HG03442 (cell line): ENCODE data around the gene HEXIM1.
A peak's percentile ranks its signal among the peaks of the same experiment; 100 is the strongest.

ENCODE experiments used
- ATAC-seq: cut with Tn5 transposase; IDR thresholded peaks from one replicate; pipeline ENCODE4 v1.9.1; 2021; ENCODE audit warnings: mild to moderate bottlenecking, moderate library complexity; ENCODE audit not compliant: unreplicated experiment

HEXIM1 gene

DNA sequence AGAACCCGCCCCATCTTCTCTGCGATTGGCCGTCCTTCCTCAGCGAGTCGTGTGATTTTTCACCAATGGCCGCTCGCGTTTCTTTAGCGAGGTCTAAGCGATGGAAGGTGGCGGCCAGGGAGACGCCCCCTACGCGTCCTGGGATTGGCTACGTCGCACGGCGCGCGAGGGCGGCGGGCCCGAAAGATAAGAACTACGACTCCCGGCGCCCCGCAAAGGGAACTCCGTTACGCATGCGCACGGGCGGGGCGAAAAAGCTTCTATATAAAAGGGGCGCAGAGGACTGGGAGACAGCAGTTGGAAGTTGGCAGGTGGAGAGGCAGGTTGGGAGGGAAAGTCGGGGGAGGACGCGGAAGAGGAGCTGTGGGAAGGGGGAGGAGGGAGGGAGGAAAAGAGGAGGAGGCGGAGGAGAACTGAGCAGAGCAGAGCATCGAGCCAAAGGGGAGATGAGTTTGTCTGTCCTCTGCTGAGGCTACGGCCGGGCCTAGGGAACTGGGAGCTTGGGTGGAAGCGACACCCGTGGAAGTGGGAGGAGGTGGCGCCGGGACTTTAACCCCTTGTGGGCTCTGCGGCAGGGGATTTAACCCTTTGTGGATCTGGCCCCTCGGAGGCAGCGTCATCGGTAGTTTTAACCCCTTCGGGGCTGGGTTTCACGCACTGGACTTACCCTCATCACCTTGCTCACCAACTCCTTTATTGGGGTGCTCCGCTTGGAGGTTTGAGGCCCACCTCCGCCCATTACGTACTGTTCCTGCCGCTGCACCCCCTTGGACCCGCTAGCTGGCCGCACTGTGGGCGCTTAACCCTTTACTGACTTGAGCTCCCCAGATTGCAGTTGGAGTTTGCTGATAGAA, at the start of gene HEXIM1:
Gene HEXIM1, plus strand, starts transcription at position 293 of the 854 bp plus-strand sequence. CDS start 716 bp downstream, outside the sequence.
- peak; percentile 68 for ATAC-seq

GRCh38 chr17:45098869-45099616, 49.2 kb upstream of the HEXIM1 start:
- ATAC-seq, result no peak

DNA sequence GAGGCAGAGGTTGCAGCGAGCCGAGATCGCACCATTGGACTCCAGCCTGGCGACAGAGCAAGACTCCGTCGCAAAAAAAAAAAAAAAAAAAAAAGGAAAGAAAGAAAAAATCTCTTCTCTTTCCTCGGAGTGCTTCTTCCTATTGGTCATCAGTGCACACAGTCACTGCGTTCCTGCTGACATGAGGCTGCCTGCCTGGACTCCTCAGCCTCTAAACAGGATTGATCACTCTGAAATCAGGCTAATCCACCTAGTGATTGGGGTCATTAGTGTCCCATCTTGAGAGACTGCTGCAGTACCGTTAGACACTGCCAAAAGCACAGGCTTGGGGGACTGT, 46.8 kb upstream of the HEXIM1 start:
- ATAC-seq, result no peak

DNA sequence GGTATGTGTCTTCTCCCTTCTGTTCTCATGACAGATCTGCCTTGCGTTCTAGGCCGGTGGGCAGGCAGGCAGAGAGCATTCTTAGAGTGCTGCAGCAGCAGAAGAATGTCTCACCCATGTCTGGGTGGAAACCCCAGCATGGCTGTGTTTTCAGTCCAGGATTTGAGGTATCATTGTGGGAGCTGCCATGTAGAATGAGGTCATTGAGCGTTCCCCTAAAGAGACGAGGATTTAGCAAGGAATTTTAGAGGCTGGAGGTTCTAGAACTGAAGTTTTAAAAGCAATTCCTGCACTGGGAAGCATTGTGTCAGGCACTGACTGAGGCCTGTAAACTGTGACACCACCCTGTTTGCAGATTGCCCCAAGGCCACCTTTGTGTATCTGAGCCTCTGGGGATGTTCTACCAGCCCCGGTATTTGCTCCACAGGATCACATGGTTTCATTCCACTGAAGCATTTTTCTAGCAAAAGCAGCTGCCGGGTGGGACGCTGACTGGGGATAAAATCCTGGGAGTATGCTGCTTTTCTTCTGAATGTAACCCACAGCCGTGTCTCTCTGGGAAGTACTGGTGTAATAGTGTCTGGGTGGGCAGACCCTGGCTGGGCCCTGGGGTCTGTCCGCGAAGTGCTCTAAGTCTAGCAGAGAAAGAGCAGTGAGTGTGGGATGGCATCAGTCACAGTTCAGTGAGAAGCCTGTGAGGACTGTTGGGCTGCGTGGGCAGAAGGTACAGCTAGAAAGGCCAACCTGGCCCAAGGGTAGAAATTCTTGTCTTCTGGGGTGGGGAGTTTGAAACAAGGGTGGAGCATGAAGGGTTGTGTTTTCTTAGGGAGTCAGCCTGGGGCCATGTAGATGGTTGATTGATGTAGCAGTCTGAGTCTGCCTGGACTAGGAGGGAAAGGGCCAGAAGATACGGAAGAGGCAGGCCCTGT, 46.1 kb upstream of the HEXIM1 start:
- no peak for ATAC-seq

DNA sequence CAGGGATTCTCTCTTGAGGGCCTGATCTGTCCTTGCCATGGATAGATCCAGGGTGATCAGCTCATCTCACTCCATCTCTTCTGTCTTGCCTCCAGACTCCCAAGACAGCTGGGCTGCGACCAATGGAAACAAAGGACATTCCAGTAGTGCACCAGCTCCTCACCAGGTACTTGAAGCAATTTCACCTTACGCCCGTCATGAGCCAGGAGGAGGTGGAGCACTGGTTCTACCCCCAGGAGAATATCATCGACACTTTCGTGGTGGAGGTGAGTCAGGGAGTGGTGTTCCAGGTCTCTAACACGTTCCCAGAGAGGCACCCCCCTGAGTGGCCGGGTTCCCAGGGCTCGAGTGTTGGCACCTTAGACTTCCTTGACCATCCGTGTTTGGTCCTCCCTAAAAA, 45.4 kb upstream of the HEXIM1 start:
- no peak for ATAC-seq

- ATAC-seq, result no peak
Observed at GRCh38 chr17:45103269-45103795, 44.9 kb upstream of the HEXIM1 start.

GRCh38 chr17:45104029-45104428, 44.2 kb upstream of the HEXIM1 start:
- no peak for ATAC-seq

- no peak for ATAC-seq
Observed at GRCh38 chr17:45104497-45104896, 43.8 kb upstream of the HEXIM1 start.

- ATAC-seq, result no peak
Observed at GRCh38 chr17:45104907-45105624, 43.2 kb upstream of the HEXIM1 start.

DNA sequence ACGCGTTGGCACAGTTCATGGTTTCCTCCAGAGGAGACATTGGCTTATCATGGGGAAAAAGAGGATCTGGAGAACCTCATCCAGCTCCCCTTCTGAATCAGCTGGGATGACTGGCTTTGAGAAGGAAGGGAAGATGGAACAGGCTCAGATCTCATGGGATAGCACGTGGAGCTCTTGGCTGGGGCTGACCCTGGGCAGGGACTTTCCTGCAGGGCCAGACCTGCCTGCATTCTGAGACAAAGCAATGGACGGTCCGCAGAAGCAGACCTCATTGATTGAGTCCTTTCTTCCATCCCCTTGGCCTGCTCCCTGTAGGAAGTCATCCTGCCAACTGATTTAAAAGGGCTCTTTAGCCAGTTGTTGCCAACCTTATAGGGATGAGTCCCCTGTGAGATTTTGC, 42.2 kb upstream of the HEXIM1 start:
- ATAC-seq, result no peak

- no peak for ATAC-seq
Observed at GRCh38 chr17:45106582-45106981, 41.7 kb upstream of the HEXIM1 start.

GRCh38 chr17:45107293-45108010, 40.8 kb upstream of the HEXIM1 start:
- ATAC-seq, result no peak

DNA sequence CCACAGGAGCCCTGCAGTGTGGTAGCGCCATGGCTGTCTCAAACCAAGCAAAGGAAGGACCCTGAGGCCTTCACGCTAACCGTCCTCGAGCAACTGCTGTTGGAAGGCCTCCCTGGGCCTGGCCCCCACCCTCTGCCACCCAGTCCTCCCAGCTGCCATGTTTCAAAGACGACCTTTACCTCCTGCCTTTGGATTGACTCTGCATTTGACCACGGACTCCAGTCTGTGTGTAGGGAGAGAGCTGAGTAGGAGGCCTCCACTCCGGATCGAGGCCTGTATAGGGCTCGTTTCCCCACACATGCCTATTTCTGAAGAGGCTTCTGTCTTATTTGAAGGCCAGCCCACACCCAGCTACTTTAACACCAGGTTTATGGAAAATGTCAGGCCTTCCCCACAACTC, 40.2 kb upstream of the HEXIM1 start:
- no peak for ATAC-seq

GRCh38 chr17:45108595-45109521, 39.4 kb upstream of the HEXIM1 start:
- no peak for ATAC-seq

GRCh38 chr17:45110676-45111611, 37.3 kb upstream of the HEXIM1 start:
- ATAC-seq, result no peak

GRCh38 chr17:45111850-45112249, 36.4 kb upstream of the HEXIM1 start:
- ATAC-seq, result no peak
